Choroid plexus epithelial cell (primary cell): Measurements from ENCODE around the gene SYNE2.

Source experiments
- DNase-seq: peaks from one replicate; pipeline ENCODE4 v3.0.0-alpha.2; 2010; ENCODE audit warnings: low read depth
- H3K4me3 ChIP-seq: 2 replicates; pipeline ENCODE4 v1.5.1; 2011; ENCODE audit warnings: low read depth, mild to moderate bottlenecking, control low read depth, low read length, moderate library complexity
- CTCF ChIP-seq: conservative IDR thresholded peaks from 2 replicates; pipeline ENCODE4 v1.5.1; 2011; ENCODE audit warnings: low read depth, mild to moderate bottlenecking, control low read depth, inconsistent platforms, low read length, moderate library complexity

SYNE2 gene

GRCh38 chr14:64091217-64091616, 238.4 kb downstream of the SYNE2 start:
- H3K4me3 ChIP-seq, result no peak overlapping the region
- DNase-seq, result no peak
- TF ChIP-seq CTCF, result no peak

GRCh38 chr14:64092338-64092737, 239.5 kb downstream of the SYNE2 start:
- TF ChIP-seq CTCF, result no peak
- no peak for DNase-seq

GRCh38 chr14:64092940-64093339, 240.1 kb downstream of the SYNE2 start:
- DNase-seq, result no peak
- no peak overlapping the region for H3K4me3 ChIP-seq
- TF ChIP-seq CTCF, result no peak

More at GRCh38 chr14:64092338-64092737, 239.5 kb downstream of the SYNE2 start:
- H3K4me3 ChIP-seq, result no peak overlapping the region

GRCh38 chr14:64095620-64096019, 242.8 kb downstream of the SYNE2 start:
- no peak overlapping the region for H3K4me3 ChIP-seq
- peak; percentile 88 for DNase-seq
- TF ChIP-seq CTCF, result no peak

GRCh38 chr14:64098120-64098519, 245.3 kb downstream of the SYNE2 start:
- H3K4me3 ChIP-seq, result no peak overlapping the region
- no peak for TF ChIP-seq CTCF
- DNase-seq, result no peak

GRCh38 chr14:64107438-64107837, 254.6 kb downstream of the SYNE2 start:
- TF ChIP-seq CTCF, result no peak
- no peak for DNase-seq
- H3K4me3 ChIP-seq, result no peak overlapping the region

GRCh38 chr14:64109819-64110554, 257.2 kb downstream of the SYNE2 start:
- no peak overlapping the region for H3K4me3 ChIP-seq
- TF ChIP-seq CTCF, result no peak
- peak; percentile 44 for DNase-seq
